ENCODE results near the gene PRR20A.
A peak's percentile ranks its signal among the peaks of the same experiment; 100 is the strongest.
"Not testable (repeated sequence)": the region's sequence is repeated elsewhere in the genome, so short reads cannot be mapped to it uniquely, and the experiment has no call there.

Gene PRR20A

GRCh38 chr13:57140235-57140968 is at the start of gene PRR20A:
Gene PRR20A, plus strand, starts transcription at chr13:57140918. Its CDS starts 387 bp downstream, at chr13:57141305.
- DNase-seq = not testable (repeated sequence)

- no peak for DNase-seq
Measured at GRCh38 chr13:57114945-57115344, 25.8 kb upstream of the PRR20A start.

- peak; percentile 46 for DNase-seq
Measured at GRCh38 chr13:57123681-57124080, 17.0 kb upstream of the PRR20A start.

DNA sequence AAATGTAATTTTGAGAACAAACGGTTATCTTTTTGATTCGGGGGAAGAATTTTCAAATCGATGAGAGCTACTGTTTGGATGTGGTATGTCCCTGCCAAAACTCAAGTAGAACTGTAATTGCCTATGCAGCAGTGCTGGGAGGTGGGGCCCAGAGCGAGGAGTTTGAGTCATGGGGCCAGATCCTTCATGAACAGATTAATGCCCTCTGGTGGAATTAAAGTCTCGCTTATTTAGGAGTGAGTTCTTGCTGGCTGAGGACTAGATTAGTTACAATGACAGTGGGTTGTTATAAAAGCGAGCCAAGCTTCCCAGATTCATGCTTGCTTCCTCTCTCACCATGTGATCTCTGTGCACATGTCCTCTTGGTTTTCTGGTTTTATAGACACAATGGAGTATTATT is 11.8 kb upstream of the PRR20A start:
- no peak for DNase-seq

GRCh38 chr13:57136093-57136492 is 4.6 kb upstream of the PRR20A start:
- DNase-seq = no peak

DNA sequence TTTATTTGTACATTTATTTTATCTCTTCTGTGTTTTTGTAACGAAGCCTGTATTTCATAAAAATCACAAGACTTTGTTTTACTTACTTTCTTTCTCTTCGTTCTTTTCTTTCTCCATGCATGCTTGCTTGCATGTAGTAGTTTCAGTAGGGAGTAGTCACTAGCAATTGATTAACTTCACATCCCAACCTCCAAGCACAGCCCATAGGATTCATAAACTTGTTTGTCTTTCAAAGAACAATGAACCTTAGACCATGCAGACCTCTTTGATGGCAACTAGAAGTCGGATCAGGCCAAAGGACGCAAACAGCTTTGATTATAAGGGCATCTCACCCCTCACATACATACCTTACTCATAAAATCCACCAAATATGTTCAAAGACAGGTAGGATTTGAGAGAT is 3.1 kb upstream of the PRR20A start:
- no peak for DNase-seq

DNA sequence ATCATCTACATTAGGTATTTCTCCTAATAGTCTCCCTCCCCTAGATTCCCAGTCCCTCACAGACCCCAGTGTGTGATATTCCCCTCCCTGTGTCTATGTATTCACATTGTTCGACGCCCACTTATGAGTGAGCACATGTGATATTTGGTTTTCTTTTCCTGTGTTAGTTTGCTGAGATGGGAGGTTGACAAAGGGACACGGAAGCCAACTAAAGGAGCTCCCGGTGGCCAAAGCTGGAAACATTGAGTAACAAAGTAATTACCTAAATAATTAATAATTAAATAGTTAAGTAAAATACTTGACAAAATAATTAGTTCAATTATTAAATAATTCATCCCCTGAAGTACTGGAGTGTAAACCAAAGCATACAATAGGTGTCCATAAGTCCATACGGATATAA is 1.7 kb upstream of the PRR20A start:
- no peak for DNase-seq

- not testable (repeated sequence) for DNase-seq
Measured at GRCh38 chr13:57139781-57140180, 937 bp upstream of the PRR20A start.

DNA sequence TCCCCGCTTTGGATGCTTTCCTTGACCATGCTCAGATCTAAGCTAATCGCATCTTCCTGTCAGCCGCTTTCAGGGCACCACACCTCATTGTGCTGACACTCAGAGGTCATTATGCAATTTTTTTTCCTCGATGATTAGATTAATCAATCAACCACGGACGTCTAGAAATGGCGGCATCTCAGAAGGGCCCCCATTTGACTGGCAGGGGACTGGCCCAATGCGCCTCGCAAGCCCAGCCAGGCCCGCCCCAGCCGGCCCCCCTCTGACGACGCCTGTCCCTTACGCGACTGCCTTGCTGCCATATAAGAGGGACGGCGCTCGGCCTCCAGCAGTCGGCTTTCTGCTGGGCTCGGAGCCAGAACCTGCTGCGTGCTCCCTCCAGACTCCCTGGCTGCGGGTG is 6.5 kb downstream of the PRR20A start, which contains the start of gene PRR20B:
PRR20B (plus strand) TSS at position 301 of the 400 bp plus-strand sequence. CDS start 387 bp downstream, outside the sequence.
- DNase-seq = not testable (repeated sequence)

- not testable (repeated sequence) for DNase-seq
Measured at GRCh38 chr13:57148106-57148505, 7.4 kb downstream of the PRR20A start.

GRCh38 chr13:57153761-57154160 is 13.0 kb downstream of the PRR20A start, which contains the start of gene PRR20C:
Gene PRR20C, plus strand, starts transcription at chr13:57154061. Its CDS starts 387 bp downstream, at chr13:57154448.
- not testable (repeated sequence) for DNase-seq

GRCh38 chr13:57160332-57160731 is 19.6 kb downstream of the PRR20A start, which contains the start of gene PRR20D:
Gene PRR20D, plus strand, starts transcription at chr13:57160632. Its CDS starts 387 bp downstream, at chr13:57161019.
- not testable (repeated sequence) for DNase-seq

- DNase-seq = not testable (repeated sequence)
Measured at GRCh38 chr13:57166897-57167296, 26.2 kb downstream of the PRR20A start, which contains the start of gene PRR20E. Gene PRR20E, plus strand, starts transcription at chr13:57167197. Its CDS starts 387 bp downstream, at chr13:57167584.

GRCh38 chr13:57191667-57192066 is 50.9 kb downstream of the PRR20A start:
- DNase-seq = no peak
